Measurements from ENCODE around the gene TBX19. TPM values are rescaled to one million over a fixed set of nuclear protein-coding genes. Genes with fewer than 3 reads are reported as not detected.
A peak's percentile ranks its signal among the peaks of the same experiment; 100 is the strongest.

TBX19 gene
- total RNA-seq, 1 donor from 2014 or later, result 3.1 TPM

DNA sequence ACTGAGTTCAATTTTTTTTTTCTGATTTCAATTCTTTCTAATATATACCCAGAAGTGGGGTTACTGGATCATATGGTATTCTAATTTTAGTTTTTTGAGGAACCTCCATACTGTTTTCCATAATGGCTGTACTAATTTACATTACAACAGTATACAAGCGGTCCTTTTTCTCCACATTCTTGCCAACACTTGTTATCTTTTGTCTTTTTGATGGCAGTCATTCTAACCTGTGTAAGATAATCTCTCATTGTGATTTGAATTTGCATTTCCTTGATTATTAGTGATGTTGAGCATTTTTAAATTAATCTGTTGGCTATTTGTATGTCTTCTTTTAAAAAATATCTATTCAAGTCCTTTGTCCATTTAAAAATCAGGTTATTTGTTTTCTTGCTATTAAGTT, 21.1 kb upstream of the TBX19 start:
- no peak for DNase-seq (ENCODE audit: low spot score)
- peaks cover 16% of the 10 kb centered on the region for H3K9me3 ChIP-seq (ENCODE audit: low read depth)
- H4K20me1 ChIP-seq (ENCODE audit: low read depth), result peaks cover 4% of the 10 kb centered on the region
- peaks cover 5% of the 10 kb centered on the region for H3F3A ChIP-seq (ENCODE audit: low read depth)
- no peak overlapping the region for H3K27ac ChIP-seq
- Mint-ChIP-seq H3K27ac (no peak overlapping the region), H3K4me3 (no peak overlapping the region), H3K9me3 (peaks cover 33% of the 10 kb centered on the region), H3K4me1 (peaks cover 3% of the 10 kb centered on the region), H3K27me3 (ENCODE audit: insufficient read depth, low read depth) (no peaks in the 10 kb centered on the region), H3K36me3 (peaks cover 20% of the 10 kb centered on the region)
- H3K9ac ChIP-seq, result no peak overlapping the region
- no peaks in the 10 kb centered on the region for H3K79me2 ChIP-seq (ENCODE audit: low read depth)
- TF ChIP-seq EZH2phosphoT487 (IDR thresholded peaks at IDR 0.05) (no peak), EZH2 (IDR thresholded peaks at IDR 0.05) (no peak)
- TF ChIP-seq, protein P1, sequence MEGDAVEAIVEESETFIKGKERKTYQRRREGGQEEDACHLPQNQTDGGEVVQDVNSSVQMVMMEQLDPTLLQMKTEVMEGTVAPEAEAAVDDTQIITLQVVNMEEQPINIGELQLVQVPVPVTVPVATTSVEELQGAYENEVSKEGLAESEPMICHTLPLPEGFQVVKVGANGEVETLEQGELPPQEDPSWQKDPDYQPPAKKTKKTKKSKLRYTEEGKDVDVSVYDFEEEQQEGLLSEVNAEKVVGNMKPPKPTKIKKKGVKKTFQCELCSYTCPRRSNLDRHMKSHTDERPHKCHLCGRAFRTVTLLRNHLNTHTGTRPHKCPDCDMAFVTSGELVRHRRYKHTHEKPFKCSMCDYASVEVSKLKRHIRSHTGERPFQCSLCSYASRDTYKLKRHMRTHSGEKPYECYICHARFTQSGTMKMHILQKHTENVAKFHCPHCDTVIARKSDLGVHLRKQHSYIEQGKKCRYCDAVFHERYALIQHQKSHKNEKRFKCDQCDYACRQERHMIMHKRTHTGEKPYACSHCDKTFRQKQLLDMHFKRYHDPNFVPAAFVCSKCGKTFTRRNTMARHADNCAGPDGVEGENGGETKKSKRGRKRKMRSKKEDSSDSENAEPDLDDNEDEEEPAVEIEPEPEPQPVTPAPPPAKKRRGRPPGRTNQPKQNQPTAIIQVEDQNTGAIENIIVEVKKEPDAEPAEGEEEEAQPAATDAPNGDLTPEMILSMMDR (IDR thresholded peaks at IDR 0.05), result no peak
- H3K4me3 ChIP-seq, result no peak overlapping the region
- H3K4me2 ChIP-seq, result no peak overlapping the region
- no peaks in the 10 kb centered on the region for H3K27me3 ChIP-seq
- no peak overlapping the region for H2AFZ ChIP-seq (replicated peaks)
- peaks cover 12% of the 10 kb centered on the region for H3K4me1 ChIP-seq
- H3K36me3 ChIP-seq, result no peaks in the 10 kb centered on the region

DNA sequence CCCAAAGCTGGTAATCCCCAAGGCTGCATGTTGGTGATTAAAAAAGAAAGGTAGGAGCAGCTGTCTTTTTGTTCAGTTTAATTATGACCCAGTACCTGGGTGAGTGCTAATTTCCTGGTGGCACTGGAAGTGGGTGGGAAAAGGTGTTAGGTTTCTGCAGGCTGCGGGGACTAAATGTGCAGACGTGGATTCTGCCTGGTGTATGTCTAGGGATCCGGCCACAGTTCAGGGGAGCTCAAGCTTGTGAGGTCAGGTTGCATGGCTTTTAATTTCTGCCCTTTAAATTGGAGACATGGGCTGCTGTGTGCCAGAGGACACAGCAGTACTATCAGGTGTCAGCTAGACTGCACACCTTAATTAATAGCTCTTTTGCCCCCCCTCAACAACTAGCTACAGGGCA, 20.3 kb upstream of the TBX19 start:
- Histone ChIP-seq H3K4me2 (peak overlapping the region; percentile 54), H3F3A (ENCODE audit: low read depth) (peaks cover 5% of the 10 kb centered on the region), H3K4me3 (no peak overlapping the region), H2AFZ (replicated peaks) (no peak overlapping the region), H4K20me1 (ENCODE audit: low read depth) (peaks cover 4% of the 10 kb centered on the region), H3K27me3 (no peaks in the 10 kb centered on the region), H3K9ac (no peak overlapping the region), H3K4me1 (peaks cover 12% of the 10 kb centered on the region), H3K27ac (no peak overlapping the region), H3K9me3 (ENCODE audit: low read depth) (peaks cover 16% of the 10 kb centered on the region), H3K79me2 (ENCODE audit: low read depth) (no peaks in the 10 kb centered on the region), H3K36me3 (no peaks in the 10 kb centered on the region)
- no peak for DNase-seq (ENCODE audit: low spot score)
- Mint-ChIP-seq H3K27ac (no peak overlapping the region), H3K36me3 (peaks cover 15% of the 10 kb centered on the region), H3K27me3 (ENCODE audit: insufficient read depth, low read depth) (no peaks in the 10 kb centered on the region), H3K9me3 (peaks cover 27% of the 10 kb centered on the region), H3K4me1 (peaks cover 3% of the 10 kb centered on the region), H3K4me3 (no peak overlapping the region)
- TF ChIP-seq, protein P1 (IDR thresholded peaks at IDR 0.05), result no peak
- TF ChIP-seq EZH2phosphoT487 (IDR thresholded peaks at IDR 0.05) (no peak), EZH2 (IDR thresholded peaks at IDR 0.05) (no peak)

DNA sequence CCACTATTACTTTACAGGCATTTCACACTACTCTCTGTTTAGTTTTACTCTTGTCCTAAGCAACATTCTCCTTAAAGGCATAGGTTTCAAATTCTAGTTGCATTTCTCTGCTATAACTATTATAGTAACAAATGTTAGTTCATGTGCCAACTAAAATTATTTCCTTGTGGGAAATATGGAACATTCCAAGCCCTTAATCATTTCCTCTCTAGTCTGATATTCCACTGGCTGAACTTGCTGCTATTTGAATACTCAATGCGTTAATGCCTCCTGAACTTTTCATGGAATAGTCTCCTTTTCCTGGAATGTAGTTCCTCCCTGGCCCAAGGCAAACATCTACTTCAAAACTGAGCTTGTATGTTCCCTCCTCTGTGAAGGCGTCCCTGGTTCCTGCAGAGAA, 19.3 kb upstream of the TBX19 start:
- peaks cover 20% of the 10 kb centered on the region for H3K9me3 Mint-ChIP-seq
- H3K4me1 Mint-ChIP-seq, result peaks cover 3% of the 10 kb centered on the region
- no peaks in the 10 kb centered on the region for H3K27me3 ChIP-seq
- H3K36me3 Mint-ChIP-seq, result peaks cover 11% of the 10 kb centered on the region
- no peak for DNase-seq (ENCODE audit: low spot score)
- H3K4me3 ChIP-seq, result no peak overlapping the region
- H3K9ac ChIP-seq, result no peak overlapping the region
- H3K27ac Mint-ChIP-seq, result no peak overlapping the region
- peaks cover 4% of the 10 kb centered on the region for H4K20me1 ChIP-seq (ENCODE audit: low read depth)
- no peak overlapping the region for H3K4me2 ChIP-seq
- no peak overlapping the region for H3K4me3 Mint-ChIP-seq
- H3K27ac ChIP-seq, result no peak overlapping the region
- no peak overlapping the region for H2AFZ ChIP-seq (replicated peaks)
- TF ChIP-seq EZH2phosphoT487 (IDR thresholded peaks at IDR 0.05), result no peak
- TF ChIP-seq, protein P1 (IDR thresholded peaks at IDR 0.05), result no peak
- no peak for TF ChIP-seq EZH2 (IDR thresholded peaks at IDR 0.05)
- H3K9me3 ChIP-seq (ENCODE audit: low read depth), result peaks cover 7% of the 10 kb centered on the region
- peaks cover 12% of the 10 kb centered on the region for H3K4me1 ChIP-seq
- H3K27me3 Mint-ChIP-seq (ENCODE audit: insufficient read depth, low read depth), result peaks cover 2% of the 10 kb centered on the region
- no peaks in the 10 kb centered on the region for H3K79me2 ChIP-seq (ENCODE audit: low read depth)
- peaks cover 5% of the 10 kb centered on the region for H3F3A ChIP-seq (ENCODE audit: low read depth)
- H3K36me3 ChIP-seq, result no peaks in the 10 kb centered on the region
